Measurements from ENCODE around the gene HECTD2.

- TF ChIP-seq POLR2A (IDR thresholded peaks at IDR 0.05; ENCODE audit: low read depth, low read length) (no peak), POLR2AphosphoS5 (IDR thresholded peaks at IDR 0.05; ENCODE audit: low read depth, low read length) (no peak), TAF1 (IDR thresholded peaks at IDR 0.05; ENCODE audit: borderline replicate concordance, low read depth, low read length) (no peak)
Observed at GRCh38 chr10:91374052-91374451, 36.1 kb upstream of the HECTD2 start.

All from GM12892 (cell line).